ENCODE data around the gene CTTNBP2.

CTTNBP2 gene

GRCh38 chr7:117784315-117784714, 88.9 kb downstream of the CTTNBP2 start:
- TF ChIP-seq CTCF (IDR thresholded peaks at IDR 0.05; ENCODE audit: low read depth, low read length, missing control alignments) = no peak
- DNase-seq = no peak
- Histone ChIP-seq H3K27ac (no peak overlapping the region), H3K36me3 (replicated peaks) (no peaks in the 10 kb centered on the region), H3K4me3 (ENCODE audit: low read depth, low read length) (no peak overlapping the region), H3K27me3 (replicated peaks) (no peaks in the 10 kb centered on the region)
- in situ Hi-C loops (cut with HindIII; ENCODE audit: low pct_ligation_motif_present, low sequenced_read_pairs) = no loop called here

- no peak overlapping the region for H3K4me3 ChIP-seq (ENCODE audit: low read depth, low read length)
- no peak overlapping the region for H3K27ac ChIP-seq
- in situ Hi-C loops (cut with HindIII; ENCODE audit: low pct_ligation_motif_present, low sequenced_read_pairs) = no loop called here
- no peak for TF ChIP-seq CTCF (IDR thresholded peaks at IDR 0.05; ENCODE audit: low read depth, low read length, missing control alignments)
- no peaks in the 10 kb centered on the region for H3K27me3 ChIP-seq (replicated peaks)
- no peak for DNase-seq
- no peaks in the 10 kb centered on the region for H3K36me3 ChIP-seq (replicated peaks)
Observed at GRCh38 chr7:117782761-117783160, 90.5 kb downstream of the CTTNBP2 start.

DNA sequence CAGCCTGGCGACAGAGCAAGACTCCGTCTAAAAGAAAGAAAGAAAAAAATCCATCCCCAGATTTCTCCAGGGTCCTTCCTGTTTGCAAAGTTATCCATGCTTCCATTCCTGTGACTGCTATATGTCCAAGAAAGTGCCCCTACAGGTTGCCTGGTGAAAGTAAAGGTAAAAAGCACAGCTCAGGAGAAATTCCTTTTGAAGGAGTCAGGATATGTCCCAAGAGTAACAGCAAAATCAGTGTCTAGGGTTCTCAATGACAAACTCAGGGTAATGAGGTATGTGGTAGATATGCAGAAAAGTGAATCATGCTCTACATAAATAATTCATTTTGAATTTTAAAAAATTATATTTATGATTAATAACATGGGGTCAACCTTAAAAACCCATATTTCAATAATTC, 91.5 kb downstream of the CTTNBP2 start:
- H3K27me3 ChIP-seq (replicated peaks) = no peaks in the 10 kb centered on the region
- no peak overlapping the region for H3K4me3 ChIP-seq (ENCODE audit: low read depth, low read length)
- in situ Hi-C loops (cut with HindIII; ENCODE audit: low pct_ligation_motif_present, low sequenced_read_pairs) = no loop called here
- DNase-seq = peak; percentile 12
- TF ChIP-seq CTCF (IDR thresholded peaks at IDR 0.05; ENCODE audit: low read depth, low read length, missing control alignments) = no peak
- H3K27ac ChIP-seq = no peak overlapping the region
- H3K36me3 ChIP-seq (replicated peaks) = no peaks in the 10 kb centered on the region

DNA sequence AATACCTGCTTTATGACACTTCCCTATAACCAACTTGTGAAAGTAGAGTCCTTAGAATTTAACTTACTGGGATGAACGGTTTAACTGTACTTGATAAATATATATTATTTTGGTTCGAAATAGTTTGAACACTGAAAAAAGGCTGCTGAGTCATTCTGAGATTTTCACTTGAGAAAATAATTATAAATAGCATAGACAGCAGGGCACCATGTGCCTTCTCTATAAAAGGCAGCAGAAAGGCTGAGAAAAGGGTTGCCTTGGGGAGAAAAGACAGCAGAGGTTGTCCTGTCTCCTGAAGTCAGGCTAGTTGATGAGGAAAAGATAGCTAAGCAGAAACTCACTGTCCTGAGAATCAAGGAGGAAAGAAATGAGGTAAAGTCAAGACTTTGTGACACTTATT, 92.4 kb downstream of the CTTNBP2 start:
- H3K27ac ChIP-seq = peak overlapping the region; percentile 54
- H3K27me3 ChIP-seq (replicated peaks) = no peaks in the 10 kb centered on the region
- in situ Hi-C loops (cut with HindIII; ENCODE audit: low pct_ligation_motif_present, low sequenced_read_pairs) = no loop called here
- DNase-seq = peak; percentile 31
- TF ChIP-seq CTCF (IDR thresholded peaks at IDR 0.05; ENCODE audit: low read depth, low read length, missing control alignments) = no peak
- no peaks in the 10 kb centered on the region for H3K36me3 ChIP-seq (replicated peaks)
- no peak overlapping the region for H3K4me3 ChIP-seq (ENCODE audit: low read depth, low read length)

DNA sequence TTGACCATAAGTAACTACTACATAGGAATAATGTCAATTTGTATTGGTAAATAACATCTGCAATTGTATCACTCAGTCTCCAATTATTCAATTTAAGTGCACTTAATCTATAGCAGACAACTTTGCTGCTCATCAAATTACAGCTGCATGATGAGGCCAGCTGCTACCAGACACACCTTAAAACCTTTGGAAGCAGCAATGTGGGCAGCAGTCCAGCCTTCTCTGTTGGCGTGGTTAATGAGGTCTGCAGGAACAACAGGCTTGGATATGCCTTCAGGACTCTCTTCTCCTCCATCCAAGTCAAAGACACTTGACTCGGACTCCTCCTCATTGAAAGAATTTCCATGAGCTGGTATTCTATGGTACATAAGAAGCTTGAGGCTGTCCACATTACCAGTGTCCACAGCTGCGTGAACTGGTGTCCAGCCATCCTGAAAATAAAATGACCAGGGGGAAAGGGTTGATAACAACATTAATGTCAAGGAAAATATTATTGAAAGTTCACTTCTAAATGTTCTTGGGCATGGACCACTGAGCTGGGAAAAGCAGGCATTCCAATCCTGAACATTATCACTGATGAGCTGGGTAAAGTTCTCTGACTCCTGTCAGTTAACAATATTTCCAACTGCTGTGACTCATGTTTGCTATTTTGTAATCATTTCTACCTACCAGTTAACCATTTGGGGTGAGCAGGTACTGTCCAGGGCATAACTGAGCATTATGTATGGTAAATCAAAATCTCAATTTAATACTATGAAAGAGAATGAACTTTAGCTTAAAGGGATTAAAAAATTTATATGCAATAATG, 95.7 kb downstream of the CTTNBP2 start:
- in situ Hi-C loops (cut with HindIII; ENCODE audit: low pct_ligation_motif_present, low sequenced_read_pairs) = no loop called here
- Histone ChIP-seq H3K4me3 (ENCODE audit: low read depth, low read length) (no peak overlapping the region), H3K27ac (no peak overlapping the region), H3K27me3 (replicated peaks) (no peaks in the 10 kb centered on the region), H3K36me3 (replicated peaks) (no peaks in the 10 kb centered on the region)
- DNase-seq = no peak
- no peak for TF ChIP-seq CTCF (IDR thresholded peaks at IDR 0.05; ENCODE audit: low read depth, low read length, missing control alignments)

- no peak for TF ChIP-seq CTCF (IDR thresholded peaks at IDR 0.05; ENCODE audit: low read depth, low read length, missing control alignments)
- Histone ChIP-seq H3K36me3 (replicated peaks) (no peaks in the 10 kb centered on the region), H3K27ac (no peak overlapping the region), H3K4me3 (ENCODE audit: low read depth, low read length) (no peak overlapping the region), H3K27me3 (replicated peaks) (no peaks in the 10 kb centered on the region)
- in situ Hi-C loops (cut with HindIII; ENCODE audit: low pct_ligation_motif_present, low sequenced_read_pairs) = no loop called here
- DNase-seq = no peak
Observed at GRCh38 chr7:117776224-117776623, 97.0 kb downstream of the CTTNBP2 start.

All from brain microvascular endothelial cell (primary cell).